Activated CD8-positive, alpha-beta T cell treated with anti-CD3 and anti-CD28 coated beads for 36 hours (primary cell): ENCODE measurements around the gene TCEA2. TPM values are rescaled to one million over a fixed set of nuclear protein-coding genes. Genes with fewer than 3 reads are reported as not detected.
A peak's percentile ranks its signal among the peaks of the same experiment; 100 is the strongest.

Source experiments
- ATAC-seq: fragments of 200-7000 bp; cut with Tn5 transposase; one replicate; pipeline ENCODE4 v1.10.0; 2021; ENCODE audit warnings: mild to moderate bottlenecking, moderate library complexity
- CTCF ChIA-PET: fragments of 350-600 bp; sonication (Branson Sonifier 250); formaldehyde crosslinking; loops from one replicate; lab custom pipeline; 2021; ENCODE audit warnings: antibody characterized with exemption; lab: Charles Lee
- POLR2A ChIA-PET: fragments of 350-600 bp; sonication (Branson Sonifier 250); formaldehyde crosslinking; loops from one replicate; lab custom pipeline; 2021; ENCODE audit warnings: antibody characterized with exemption; lab: Charles Lee
- DNase-seq: peaks from one replicate; pipeline ENCODE4 v3.0.0-alpha.2; 2020
- H3K27ac Mint-ChIP-seq: one replicate; pipeline ENCODE4 v1.8.0; 2021; ENCODE audit warnings: mild to moderate bottlenecking, mixed read lengths
- H3K27me3 Mint-ChIP-seq: one replicate; pipeline ENCODE4 v1.8.0; 2021; ENCODE audit warnings: mixed read lengths
- H3K36me3 Mint-ChIP-seq: one replicate; pipeline ENCODE4 v1.8.0; 2021; ENCODE audit warnings: low read depth, mixed read lengths
- H3K4me1 Mint-ChIP-seq: one replicate; pipeline ENCODE4 v1.8.0; 2021; ENCODE audit warnings: low read depth, mixed read lengths
- H3K4me3 Mint-ChIP-seq: one replicate; pipeline ENCODE4 v1.8.0; 2021; ENCODE audit warnings: mild to moderate bottlenecking, moderate library complexity, mixed read lengths
- H3K9me3 Mint-ChIP-seq: one replicate; pipeline ENCODE4 v1.8.0; 2021; ENCODE audit warnings: mixed read lengths
- CTCF ChIP-seq: fragments of 200-600 bp; IDR thresholded peaks from one replicate; pipeline ENCODE4 v1.8.0; 2022; ENCODE audit warnings: antibody characterized with exemption, mild to moderate bottlenecking
- intact Hi-C: fragments of 100-400 bp; cut with micrococcal nuclease; formaldehyde crosslinking; loops from one replicate; pipeline ENCODE4 v1.10.0; 2022
- total RNA-seq, 2 experiments: library from RNA; stranded (reverse); gene quantifications; one replicate each; pipeline ENCODE4 v1.2.3, GENCODE V29; 2021

The TCEA2 gene
- total RNA-seq, 2 experiments from 2014 or later, result 30.0 to 33.0 TPM

GRCh38 chr20:64041040-64041780, 21.8 kb upstream of the TCEA2 start:
- Mint-ChIP-seq H3K27me3 (peaks cover 9% of the 10 kb centered on the region), H3K4me1 (peaks cover 38% of the 10 kb centered on the region), H3K9me3 (no peaks in the 10 kb centered on the region), H3K4me3 (peak overlapping the region; percentile 73), H3K27ac (no peak overlapping the region), H3K36me3 (no peaks in the 10 kb centered on the region)
- CTCF ChIA-PET, result interaction anchor here (1.2 to 5.9 kb wide), 7 partner anchors 9 to 79 kb away, joined by 3 to 88 read pairs (median 9); partner anchors contain the start of genes LKAAEAR1, PRPF6 and SAMD10
- POLR2A ChIA-PET, result interaction anchor here (0.8 to 5.7 kb wide), 4 partner anchors 11 to 60 kb away, joined by 3 to 51 read pairs (median 6); partner anchors contain the start of genes PRPF6 and SAMD10
- no peak for TF ChIP-seq CTCF
- DNase-seq (no peak), ATAC-seq (no peak)
- intact Hi-C loops, result no loop called here

- Mint-ChIP-seq H3K4me3 (peak overlapping the region; percentile 73), H3K27ac (no peak overlapping the region), H3K4me1 (peaks cover 33% of the 10 kb centered on the region), H3K36me3 (no peaks in the 10 kb centered on the region), H3K9me3 (no peaks in the 10 kb centered on the region), H3K27me3 (peaks cover 13% of the 10 kb centered on the region)
- ATAC-seq, result no peak
- no peak for TF ChIP-seq CTCF
- ChIA-PET CTCF (interaction anchor here (1.2 to 2.1 kb wide), 4 partner anchors 9 to 79 kb away, joined by 3 to 13 read pairs (median 4); no protein-coding TSS in a partner anchor), POLR2A (interaction anchor here (0.5 kb wide), 1 partner anchor 62 kb away, joined by 3 read pairs; no protein-coding TSS in a partner anchor)
- DNase-seq, result no peak
- intact Hi-C loops, result no loop called here
Measured at GRCh38 chr20:64041781-64042053, 21.3 kb upstream of the TCEA2 start.

- ChIA-PET POLR2A (interaction anchor here (0.5 kb wide), 1 partner anchor 62 kb away, joined by 3 read pairs; no protein-coding TSS in a partner anchor), CTCF (interaction anchor here (1.7 to 2.1 kb wide), 2 partner anchors 15 to 78 kb away, joined by 5 to 13 read pairs; no protein-coding TSS in a partner anchor)
- Mint-ChIP-seq H3K4me1 (peaks cover 28% of the 10 kb centered on the region), H3K9me3 (no peaks in the 10 kb centered on the region), H3K27me3 (peaks cover 18% of the 10 kb centered on the region), H3K4me3 (peak overlapping the region; percentile 73), H3K36me3 (no peaks in the 10 kb centered on the region), H3K27ac (peak overlapping the region; percentile 68)
- intact Hi-C loops, result no loop called here
- no peak for ATAC-seq
- TF ChIP-seq CTCF, result no peak
- DNase-seq, result no peak
Measured at GRCh38 chr20:64042054-64042781, 20.8 kb upstream of the TCEA2 start.

- H3K27ac Mint-ChIP-seq, result no peak overlapping the region
- ChIA-PET CTCF (interaction anchor here (0.8 to 1.5 kb wide), 3 partner anchors 10 to 26 kb away, joined by 3 to 5 read pairs (median 3); no protein-coding TSS in a partner anchor), POLR2A (interaction anchor here (1.0 to 1.4 kb wide), 2 partner anchors 17 to 30 kb away, joined by 3 to 4 read pairs; no protein-coding TSS in a partner anchor)
- peaks cover 24% of the 10 kb centered on the region for H3K27me3 Mint-ChIP-seq
- H3K36me3 Mint-ChIP-seq, result no peaks in the 10 kb centered on the region
- peaks cover 27% of the 10 kb centered on the region for H3K4me1 Mint-ChIP-seq
- TF ChIP-seq CTCF, result no peak
- H3K9me3 Mint-ChIP-seq, result no peaks in the 10 kb centered on the region
- DNase-seq (no peak), ATAC-seq (no peak)
- peak overlapping the region; percentile 53 for H3K4me3 Mint-ChIP-seq
- intact Hi-C loops, result no loop called here
Measured at GRCh38 chr20:64043768-64044167, 19.2 kb upstream of the TCEA2 start.
